Upper lobe of left lung (tissue), 4 donors: ENCODE results near the gene SOX8.

Experiments used
- POLR2A ChIP-seq, 4 donors: fragments of 450-650 bp; IDR thresholded peaks; one replicate each; pipeline ENCODE4 v1.5.1; 2016 to 2017; ENCODE audit warnings: antibody characterized with exemption in 4 of 4, mild to moderate bottlenecking in 2 of 4
- POLR2AphosphoS5 ChIP-seq, 2 donors: sonication (generic); formaldehyde crosslinking; IDR thresholded peaks; one replicate each; pipeline ENCODE4 v1.5.1; 2017; ENCODE audit warnings: antibody characterized with exemption in 2 of 2

GRCh38 chr16:1012135-1012534 lies 30.6 kb downstream of the SOX8 start:
- TF ChIP-seq POLR2A (IDR thresholded peaks at IDR 0.05) (no peak), POLR2AphosphoS5 (IDR thresholded peaks at IDR 0.05) (no peak)
